Measurements from ENCODE around the gene HEBP2.

HEBP2 gene

DNA sequence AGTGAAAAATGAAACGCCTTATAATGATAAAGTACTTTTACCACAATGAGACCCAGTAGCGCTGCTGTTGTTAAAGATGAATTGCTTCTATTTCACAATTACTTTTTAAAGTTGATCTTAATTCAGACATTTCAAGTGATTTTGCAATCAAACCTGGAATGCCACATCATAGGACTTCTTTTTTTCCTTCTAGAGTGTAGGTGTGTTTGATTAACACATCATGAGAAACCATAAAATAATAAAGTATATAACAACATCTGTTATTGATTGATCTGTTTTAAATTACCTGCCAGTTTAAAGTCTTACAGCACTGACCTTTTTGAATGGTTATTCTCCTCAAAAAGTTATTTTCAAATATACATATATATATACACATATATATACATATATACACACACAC, 38.6 kb downstream of the HEBP2 start:
- no peak overlapping the region for H3K27ac ChIP-seq (ENCODE audit: low read depth, low read length)
- no peak overlapping the region for H3K4me3 ChIP-seq (ENCODE audit: low read depth in 1 of 2, low read length in 2 of 2)
- no peaks in the 10 kb centered on the region for H3K9me3 ChIP-seq (ENCODE audit: low read length)
- H3K4me1 ChIP-seq (ENCODE audit: insufficient read depth, low read length), result no peaks in the 10 kb centered on the region
- no peaks in the 10 kb centered on the region for H3K36me3 ChIP-seq (ENCODE audit: insufficient read depth, low read length)
- no peak overlapping the region for H3K9ac ChIP-seq (ENCODE audit: low read length)
- H3K27me3 ChIP-seq (ENCODE audit: control insufficient read depth in 1 of 2, insufficient read depth in 2 of 2, low read length in 2 of 2), result no peaks in the 10 kb centered on the region

GRCh38 chr6:138443979-138444378, 40.0 kb downstream of the HEBP2 start:
- Histone ChIP-seq H3K4me3 (ENCODE audit: low read depth in 1 of 2, low read length in 2 of 2) (no peak overlapping the region), H3K9me3 (ENCODE audit: low read length) (no peaks in the 10 kb centered on the region), H3K27ac (ENCODE audit: low read depth, low read length) (no peak overlapping the region), H3K27me3 (ENCODE audit: control insufficient read depth in 1 of 2, insufficient read depth in 2 of 2, low read length in 2 of 2) (no peaks in the 10 kb centered on the region), H3K36me3 (ENCODE audit: insufficient read depth, low read length) (no peaks in the 10 kb centered on the region), H3K4me1 (ENCODE audit: insufficient read depth, low read length) (no peaks in the 10 kb centered on the region), H3K9ac (ENCODE audit: low read length) (no peak overlapping the region)

- Histone ChIP-seq H3K27ac (ENCODE audit: low read depth, low read length) (no peak overlapping the region), H3K9me3 (ENCODE audit: low read length) (no peaks in the 10 kb centered on the region), H3K4me1 (ENCODE audit: insufficient read depth, low read length) (no peaks in the 10 kb centered on the region), H3K9ac (ENCODE audit: low read length) (no peak overlapping the region), H3K4me3 (ENCODE audit: low read depth in 1 of 2, low read length in 2 of 2) (no peak overlapping the region), H3K36me3 (ENCODE audit: insufficient read depth, low read length) (no peaks in the 10 kb centered on the region), H3K27me3 (ENCODE audit: control insufficient read depth in 1 of 2, insufficient read depth in 2 of 2, low read length in 2 of 2) (no peaks in the 10 kb centered on the region)
Observed at GRCh38 chr6:138446821-138447220, 42.8 kb downstream of the HEBP2 start.

DNA sequence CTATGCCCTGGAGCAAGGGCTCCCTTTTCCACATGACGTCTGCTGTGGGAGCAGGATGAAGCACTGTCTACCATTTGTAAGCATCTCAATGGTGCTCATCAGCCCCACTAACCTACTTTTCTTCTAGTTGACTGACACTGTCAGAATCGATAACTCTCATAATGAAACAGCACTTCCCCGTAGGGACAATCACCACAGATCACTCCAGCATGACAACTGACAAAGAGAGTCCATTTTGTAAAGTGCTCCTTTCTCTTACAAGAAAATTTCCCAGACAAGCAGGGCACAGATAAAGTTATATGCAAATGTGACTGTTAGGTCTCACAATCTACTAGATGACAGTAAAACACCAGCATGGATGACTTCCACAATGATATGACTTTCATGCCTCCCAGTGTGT, 46.4 kb downstream of the HEBP2 start:
- H3K36me3 ChIP-seq (ENCODE audit: insufficient read depth, low read length), result no peaks in the 10 kb centered on the region
- no peaks in the 10 kb centered on the region for H3K4me1 ChIP-seq (ENCODE audit: insufficient read depth, low read length)
- H3K27ac ChIP-seq (ENCODE audit: low read depth, low read length), result no peak overlapping the region
- H3K27me3 ChIP-seq (ENCODE audit: control insufficient read depth in 1 of 2, insufficient read depth in 2 of 2, low read length in 2 of 2), result no peaks in the 10 kb centered on the region
- H3K4me3 ChIP-seq (ENCODE audit: low read depth in 1 of 2, low read length in 2 of 2), result no peak overlapping the region
- H3K9ac ChIP-seq (ENCODE audit: low read length), result no peak overlapping the region
- no peaks in the 10 kb centered on the region for H3K9me3 ChIP-seq (ENCODE audit: low read length)

- no peaks in the 10 kb centered on the region for H3K9me3 ChIP-seq (ENCODE audit: low read length)
- H3K4me1 ChIP-seq (ENCODE audit: insufficient read depth, low read length), result no peaks in the 10 kb centered on the region
- H3K27me3 ChIP-seq (ENCODE audit: control insufficient read depth in 1 of 2, insufficient read depth in 2 of 2, low read length in 2 of 2), result no peaks in the 10 kb centered on the region
- H3K27ac ChIP-seq (ENCODE audit: low read depth, low read length), result no peak overlapping the region
- no peak overlapping the region for H3K9ac ChIP-seq (ENCODE audit: low read length)
- H3K36me3 ChIP-seq (ENCODE audit: insufficient read depth, low read length), result no peaks in the 10 kb centered on the region
- no peak overlapping the region for H3K4me3 ChIP-seq (ENCODE audit: low read depth in 1 of 2, low read length in 2 of 2)
Observed at GRCh38 chr6:138451043-138451442, 47.0 kb downstream of the HEBP2 start.

- H3K9me3 ChIP-seq (ENCODE audit: low read length), result no peaks in the 10 kb centered on the region
- H3K36me3 ChIP-seq (ENCODE audit: insufficient read depth, low read length), result peaks cover 3% of the 10 kb centered on the region
- H3K4me3 ChIP-seq (ENCODE audit: low read depth in 1 of 2, low read length in 2 of 2), result no peak overlapping the region
- no peaks in the 10 kb centered on the region for H3K4me1 ChIP-seq (ENCODE audit: insufficient read depth, low read length)
- no peaks in the 10 kb centered on the region for H3K27me3 ChIP-seq (ENCODE audit: control insufficient read depth in 1 of 2, insufficient read depth in 2 of 2, low read length in 2 of 2)
- no peak overlapping the region for H3K27ac ChIP-seq (ENCODE audit: low read depth, low read length)
- H3K9ac ChIP-seq (ENCODE audit: low read length), result no peak overlapping the region
Observed at GRCh38 chr6:138454981-138455706, 51.1 kb downstream of the HEBP2 start.

- H3K9me3 ChIP-seq (ENCODE audit: low read length), result no peaks in the 10 kb centered on the region
- H3K9ac ChIP-seq (ENCODE audit: low read length), result no peak overlapping the region
- H3K36me3 ChIP-seq (ENCODE audit: insufficient read depth, low read length), result peaks cover 3% of the 10 kb centered on the region
- no peak overlapping the region for H3K4me3 ChIP-seq (ENCODE audit: low read depth in 1 of 2, low read length in 2 of 2)
- no peaks in the 10 kb centered on the region for H3K4me1 ChIP-seq (ENCODE audit: insufficient read depth, low read length)
- H3K27me3 ChIP-seq (ENCODE audit: control insufficient read depth in 1 of 2, insufficient read depth in 2 of 2, low read length in 2 of 2), result no peaks in the 10 kb centered on the region
- no peak overlapping the region for H3K27ac ChIP-seq (ENCODE audit: low read depth, low read length)
Observed at GRCh38 chr6:138455746-138456400, 51.9 kb downstream of the HEBP2 start.

DNA sequence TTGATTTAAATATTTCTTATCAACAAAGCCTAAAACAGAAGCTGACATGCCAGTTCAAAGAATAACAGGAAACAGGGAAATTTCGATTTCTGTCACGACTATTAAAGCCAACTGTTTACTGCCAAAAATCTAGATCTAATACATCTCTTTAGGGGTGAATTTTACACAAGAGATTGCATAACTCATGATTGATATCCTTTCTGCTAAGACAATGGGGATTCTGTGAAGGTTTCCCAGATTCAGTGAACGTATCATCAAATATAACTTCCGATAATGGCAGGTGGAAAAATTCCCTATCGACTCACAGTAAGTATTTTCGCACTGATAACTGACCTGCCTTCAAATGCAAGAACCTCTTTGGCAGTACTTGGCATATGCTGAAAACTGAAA, 52.4 kb downstream of the HEBP2 start:
- H3K4me3 ChIP-seq (ENCODE audit: low read depth in 1 of 2, low read length in 2 of 2), result no peak overlapping the region
- H3K27me3 ChIP-seq (ENCODE audit: control insufficient read depth in 1 of 2, insufficient read depth in 2 of 2, low read length in 2 of 2), result no peaks in the 10 kb centered on the region
- H3K9me3 ChIP-seq (ENCODE audit: low read length), result no peaks in the 10 kb centered on the region
- H3K9ac ChIP-seq (ENCODE audit: low read length), result no peak overlapping the region
- peaks cover 3% of the 10 kb centered on the region for H3K36me3 ChIP-seq (ENCODE audit: insufficient read depth, low read length)
- H3K27ac ChIP-seq (ENCODE audit: low read depth, low read length), result no peak overlapping the region
- no peaks in the 10 kb centered on the region for H3K4me1 ChIP-seq (ENCODE audit: insufficient read depth, low read length)

DNA sequence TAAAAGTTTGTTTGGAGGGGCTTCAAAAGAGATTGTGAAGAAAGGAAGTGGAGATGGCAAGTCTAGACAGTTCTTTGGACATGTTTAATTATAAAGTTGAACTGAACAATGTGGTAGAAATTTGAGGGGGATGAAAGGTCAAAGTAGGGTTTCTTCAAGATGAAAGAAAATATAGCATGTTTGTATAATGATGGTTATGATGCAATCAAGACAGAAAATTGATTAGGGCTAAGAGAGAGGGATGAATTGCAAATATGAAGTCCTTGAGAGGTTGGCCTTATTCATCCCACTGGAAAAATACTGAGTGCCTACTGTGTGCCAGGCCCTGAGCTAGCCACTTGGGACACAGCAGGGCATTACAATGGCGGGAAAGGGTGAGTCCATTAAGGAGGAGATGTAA, 57.6 kb downstream of the HEBP2 start:
- Histone ChIP-seq H3K9ac (ENCODE audit: low read length) (no peak overlapping the region), H3K9me3 (ENCODE audit: low read length) (no peaks in the 10 kb centered on the region), H3K4me3 (ENCODE audit: low read depth in 1 of 2, low read length in 2 of 2) (no peak overlapping the region), H3K36me3 (ENCODE audit: insufficient read depth, low read length) (peaks cover 3% of the 10 kb centered on the region), H3K4me1 (ENCODE audit: insufficient read depth, low read length) (no peaks in the 10 kb centered on the region), H3K27ac (ENCODE audit: low read depth, low read length) (no peak overlapping the region), H3K27me3 (ENCODE audit: control insufficient read depth in 1 of 2, insufficient read depth in 2 of 2, low read length in 2 of 2) (no peaks in the 10 kb centered on the region)

- no peak overlapping the region for H3K9ac ChIP-seq (ENCODE audit: low read length)
- H3K36me3 ChIP-seq (ENCODE audit: insufficient read depth, low read length), result no peaks in the 10 kb centered on the region
Observed at GRCh38 chr6:138464085-138464484, 60.1 kb downstream of the HEBP2 start.

GRCh38 chr6:138465007-138465645, 61.1 kb downstream of the HEBP2 start:
- Histone ChIP-seq H3K36me3 (ENCODE audit: insufficient read depth, low read length) (no peaks in the 10 kb centered on the region), H3K9ac (ENCODE audit: low read length) (no peak overlapping the region), H3K4me3 (ENCODE audit: low read depth in 1 of 2, low read length in 2 of 2) (no peak overlapping the region), H3K27ac (ENCODE audit: low read depth, low read length) (no peak overlapping the region), H3K9me3 (ENCODE audit: low read length) (no peaks in the 10 kb centered on the region), H3K4me1 (ENCODE audit: insufficient read depth, low read length) (no peaks in the 10 kb centered on the region), H3K27me3 (ENCODE audit: control insufficient read depth in 1 of 2, insufficient read depth in 2 of 2, low read length in 2 of 2) (no peaks in the 10 kb centered on the region)

More at GRCh38 chr6:138464085-138464484, 60.1 kb downstream of the HEBP2 start:
- H3K4me1 ChIP-seq (ENCODE audit: insufficient read depth, low read length), result no peaks in the 10 kb centered on the region
- H3K27me3 ChIP-seq (ENCODE audit: control insufficient read depth in 1 of 2, insufficient read depth in 2 of 2, low read length in 2 of 2), result no peaks in the 10 kb centered on the region
- H3K27ac ChIP-seq (ENCODE audit: low read depth, low read length), result no peak overlapping the region
- no peaks in the 10 kb centered on the region for H3K9me3 ChIP-seq (ENCODE audit: low read length)
- no peak overlapping the region for H3K4me3 ChIP-seq (ENCODE audit: low read depth in 1 of 2, low read length in 2 of 2)
